Fibroblast of the aortic adventitia (primary cell): ENCODE data around the gene DNASE1L2. TPM values are rescaled to one million over a fixed set of nuclear protein-coding genes. Genes with fewer than 3 reads are reported as not detected.
A peak's percentile ranks its signal among the peaks of the same experiment; 100 is the strongest.
"Not testable (repeated sequence)": the region's sequence is repeated elsewhere in the genome, so short reads cannot be mapped to it uniquely, and the experiment has no call there.

ENCODE experiments used
- DNase-seq: peaks from one replicate; pipeline ENCODE4 v3.0.0-alpha.2; 2010; ENCODE audit warnings: low read depth
- H3K4me3 ChIP-seq: 2 replicates; pipeline ENCODE4 v1.5.1; 2011; ENCODE audit warnings: low read depth, mild to moderate bottlenecking, control low read depth, low read length, moderate library complexity
- total RNA-seq: library from RNA; depleted of rRNA; stranded (reverse); fragments of >200 nt; gene quantifications from 2 replicates; pipeline ENCODE4 v1.2.3, GENCODE V29; 2012; ENCODE audit warnings: low replicate concordance
- TF ChIP-seq, protein P1 (sequence below): IDR thresholded peaks from 2 replicates; pipeline ENCODE4 v1.5.1; 2011; ENCODE audit warnings: mild to moderate bottlenecking, low read length, control low read depth, inconsistent platforms; ENCODE audit not compliant: insufficient read depth

DNASE1L2 gene
- total RNA-seq, 1 donor, result 0.63 TPM

DNA sequence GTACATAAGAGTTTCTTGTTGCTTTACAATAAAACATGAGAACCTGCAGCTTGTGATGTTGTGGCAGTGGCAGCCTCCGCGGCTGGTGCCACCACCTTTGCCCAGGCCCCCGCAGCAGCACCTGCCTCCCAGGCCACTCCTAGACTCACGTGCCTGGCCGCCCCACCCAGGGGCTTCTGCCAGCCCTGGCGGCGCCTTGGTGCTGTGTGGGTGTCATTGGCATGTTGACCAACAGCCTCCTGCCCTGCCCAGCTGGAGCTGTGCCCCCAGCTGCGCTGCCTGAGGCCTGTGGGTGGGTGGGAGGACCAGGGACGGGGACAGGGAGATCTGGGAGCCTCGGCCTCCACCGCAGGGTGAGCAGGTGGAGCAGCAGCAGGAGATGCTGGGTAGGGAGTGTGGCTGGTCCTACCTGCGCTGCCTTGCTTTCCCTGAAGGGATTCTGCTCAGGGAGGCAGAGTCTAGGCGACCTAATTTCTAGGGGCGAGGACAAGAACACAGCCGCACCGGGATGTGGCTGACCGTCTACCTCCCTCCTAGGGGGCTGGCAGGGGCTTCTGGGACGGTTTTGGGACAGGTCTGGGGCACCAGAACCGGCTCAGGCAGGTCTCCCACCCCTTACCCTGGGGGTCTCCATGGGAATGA, 428 bp upstream of the DNASE1L2 start:
- no peak for DNase-seq
- TF ChIP-seq, protein P1, sequence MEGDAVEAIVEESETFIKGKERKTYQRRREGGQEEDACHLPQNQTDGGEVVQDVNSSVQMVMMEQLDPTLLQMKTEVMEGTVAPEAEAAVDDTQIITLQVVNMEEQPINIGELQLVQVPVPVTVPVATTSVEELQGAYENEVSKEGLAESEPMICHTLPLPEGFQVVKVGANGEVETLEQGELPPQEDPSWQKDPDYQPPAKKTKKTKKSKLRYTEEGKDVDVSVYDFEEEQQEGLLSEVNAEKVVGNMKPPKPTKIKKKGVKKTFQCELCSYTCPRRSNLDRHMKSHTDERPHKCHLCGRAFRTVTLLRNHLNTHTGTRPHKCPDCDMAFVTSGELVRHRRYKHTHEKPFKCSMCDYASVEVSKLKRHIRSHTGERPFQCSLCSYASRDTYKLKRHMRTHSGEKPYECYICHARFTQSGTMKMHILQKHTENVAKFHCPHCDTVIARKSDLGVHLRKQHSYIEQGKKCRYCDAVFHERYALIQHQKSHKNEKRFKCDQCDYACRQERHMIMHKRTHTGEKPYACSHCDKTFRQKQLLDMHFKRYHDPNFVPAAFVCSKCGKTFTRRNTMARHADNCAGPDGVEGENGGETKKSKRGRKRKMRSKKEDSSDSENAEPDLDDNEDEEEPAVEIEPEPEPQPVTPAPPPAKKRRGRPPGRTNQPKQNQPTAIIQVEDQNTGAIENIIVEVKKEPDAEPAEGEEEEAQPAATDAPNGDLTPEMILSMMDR, result no peak
- no peak overlapping the region for H3K4me3 ChIP-seq

DNA sequence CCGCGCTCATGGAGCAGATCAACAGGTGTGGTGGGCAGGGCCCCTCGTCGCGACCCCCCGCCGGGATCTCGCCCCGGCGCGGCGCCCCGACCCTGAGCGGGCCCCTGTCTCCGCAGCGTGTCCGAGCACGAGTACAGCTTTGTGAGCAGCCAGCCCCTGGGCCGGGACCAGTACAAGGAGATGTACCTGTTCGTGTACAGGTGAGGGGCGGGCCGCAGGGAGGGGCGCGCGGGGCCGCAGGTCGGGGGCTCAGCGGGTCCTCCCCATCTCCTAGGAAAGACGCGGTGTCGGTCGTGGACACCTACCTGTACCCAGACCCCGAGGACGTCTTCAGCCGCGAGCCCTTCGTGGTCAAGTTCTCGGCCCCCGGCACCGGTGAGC, 848 bp downstream of the DNASE1L2 start:
- DNase-seq, result no peak
- TF ChIP-seq, protein P1, result no peak
- peak overlapping the region; percentile 44 for H3K4me3 ChIP-seq

- H3K4me3 ChIP-seq, result no peak overlapping the region
- TF ChIP-seq, protein P1, result no peak
- no peak for DNase-seq
These were observed 1.4 kb downstream of the DNASE1L2 start for GRCh38 chr16:2237493-2238149.

- TF ChIP-seq, protein P1, result no peak
- no peak for DNase-seq
- H3K4me3 ChIP-seq, result no peak overlapping the region
These were observed 2.0 kb downstream of the DNASE1L2 start for GRCh38 chr16:2238150-2238837.

DNA sequence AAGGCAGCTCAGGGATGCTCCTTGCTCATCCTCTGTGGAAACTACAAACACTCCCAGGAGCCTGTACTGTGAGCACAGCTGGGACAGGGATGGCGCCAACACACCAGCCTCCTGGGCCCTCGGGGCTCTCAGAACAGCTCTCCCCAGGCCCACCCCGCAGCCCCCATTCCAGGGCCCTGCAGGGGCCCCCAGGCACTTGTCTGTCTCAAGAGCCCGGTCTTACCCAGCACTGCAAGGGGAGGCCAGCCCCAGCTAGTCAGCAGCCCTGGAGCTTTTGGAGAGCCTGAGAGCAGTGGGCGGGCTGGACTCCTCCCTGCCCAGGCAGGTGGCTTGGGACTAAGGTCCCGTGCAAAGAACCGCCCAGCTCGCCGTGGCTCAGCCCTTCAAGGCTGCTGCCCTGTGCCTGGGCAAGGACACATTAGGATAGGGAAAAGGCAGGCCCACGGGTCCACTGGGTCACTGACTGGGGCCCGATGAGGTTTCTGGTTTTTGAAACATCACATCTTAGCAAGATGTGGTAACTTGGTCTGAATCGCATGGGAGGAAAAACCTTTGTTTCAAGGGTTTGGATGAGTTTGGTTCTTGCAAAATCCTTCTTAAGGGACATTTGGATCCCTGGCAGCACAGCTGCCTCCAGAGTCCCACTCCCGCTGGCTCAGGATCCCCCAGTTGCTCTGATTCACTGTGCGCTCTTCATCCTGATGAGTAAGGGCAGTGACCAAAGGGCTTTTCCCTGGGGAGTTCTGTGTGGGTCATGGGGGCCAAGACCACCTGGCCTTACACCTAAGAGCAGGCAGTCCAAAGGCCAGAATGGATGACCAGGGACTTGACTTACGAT, 2.8 kb downstream of the DNASE1L2 start:
- TF ChIP-seq, protein P1, result no peak
- no peak overlapping the region for H3K4me3 ChIP-seq
- peak; percentile 10 for DNase-seq

DNA sequence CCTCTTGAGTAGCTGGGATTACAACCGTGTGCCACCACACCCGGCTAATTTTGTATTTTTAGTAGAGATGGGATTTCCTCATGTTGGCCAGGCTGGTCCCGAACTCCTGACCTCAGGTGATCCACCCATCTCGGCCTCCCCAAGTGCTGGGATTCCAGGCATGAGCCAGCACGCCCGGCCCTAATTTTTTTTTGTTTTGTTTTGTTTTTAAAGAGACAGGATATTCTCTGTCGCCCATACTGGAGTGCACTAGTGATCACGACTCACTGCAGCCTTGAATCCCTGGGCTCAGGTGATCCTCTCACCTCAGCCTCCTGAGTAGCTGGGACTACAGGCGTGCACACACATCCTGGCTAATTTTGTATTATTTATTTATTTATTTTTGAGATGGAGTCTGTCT, 4.1 kb downstream of the DNASE1L2 start:
- H3K4me3 ChIP-seq, DNase-seq: not testable (repeated sequence)
